ENCODE measurements around the gene ARHGAP25. TPM values are rescaled to one million over a fixed set of nuclear protein-coding genes. Genes with fewer than 3 reads are reported as not detected.

The ARHGAP25 gene
- total and polyA plus RNA-seq, 2 experiments from 2014 or later: 1.9 to 2.0 TPM

DNA sequence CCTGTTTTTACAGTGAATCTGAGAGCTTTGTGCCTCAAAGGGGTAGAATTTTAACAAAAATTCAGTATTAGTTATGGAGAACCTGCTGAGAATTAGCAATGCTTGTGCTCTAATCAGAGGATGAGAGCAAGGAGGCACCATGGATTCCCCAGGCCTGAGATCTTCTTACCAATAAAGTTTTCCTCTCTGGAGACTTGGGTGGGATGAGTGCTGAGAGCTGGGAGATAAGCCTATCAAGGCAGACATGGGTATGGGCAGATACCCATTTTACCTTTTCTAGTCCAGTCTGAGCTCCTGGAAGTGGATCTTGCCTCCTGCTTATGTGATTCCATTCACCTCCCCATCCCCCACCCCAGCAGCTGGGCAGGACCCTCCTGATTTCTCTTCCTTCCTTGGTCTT lies 82.7 kb downstream of the ARHGAP25 start:
- Histone ChIP-seq H3K4me1 (ENCODE audit: insufficient read depth) (peaks cover 10% of the 10 kb centered on the region), H2AFZ (no peak overlapping the region), H3K4me2 (no peak overlapping the region), H3K4me3 (no peak overlapping the region), H3K9me2 (ENCODE audit: insufficient read depth) (0 out of 2 replicates have a peak, but pooled peaks cover 5% of the 10 kb centered on the region), H3K36me3 (ENCODE audit: insufficient read depth) (no peaks in the 10 kb centered on the region), H3K79me2 (replicated peaks; ENCODE audit: insufficient read depth) (no peaks in the 10 kb centered on the region), H3K27me3 (ENCODE audit: insufficient read depth) (no peaks in the 10 kb centered on the region), H3F3A (replicated peaks; ENCODE audit: low read depth) (no peaks in the 10 kb centered on the region), H4K20me1 (replicated peaks; ENCODE audit: insufficient read depth) (no peaks in the 10 kb centered on the region), H3K27ac (ENCODE audit: low read depth) (no peak overlapping the region)
- Mint-ChIP-seq H3K36me3 (ENCODE audit: low read depth) (no peaks in the 10 kb centered on the region), H3K4me3 (no peak overlapping the region), H3K4me1 (peaks cover 20% of the 10 kb centered on the region), H3K27ac (no peak overlapping the region), H3K9me3 (no peaks in the 10 kb centered on the region), H3K27me3 (ENCODE audit: insufficient read depth, low read depth, poor library complexity) (peaks cover 1% of the 10 kb centered on the region)
- ATAC-seq (no peak), DNase-seq (ENCODE audit: low spot score) (no peak)
- TF ChIP-seq, protein P1, sequence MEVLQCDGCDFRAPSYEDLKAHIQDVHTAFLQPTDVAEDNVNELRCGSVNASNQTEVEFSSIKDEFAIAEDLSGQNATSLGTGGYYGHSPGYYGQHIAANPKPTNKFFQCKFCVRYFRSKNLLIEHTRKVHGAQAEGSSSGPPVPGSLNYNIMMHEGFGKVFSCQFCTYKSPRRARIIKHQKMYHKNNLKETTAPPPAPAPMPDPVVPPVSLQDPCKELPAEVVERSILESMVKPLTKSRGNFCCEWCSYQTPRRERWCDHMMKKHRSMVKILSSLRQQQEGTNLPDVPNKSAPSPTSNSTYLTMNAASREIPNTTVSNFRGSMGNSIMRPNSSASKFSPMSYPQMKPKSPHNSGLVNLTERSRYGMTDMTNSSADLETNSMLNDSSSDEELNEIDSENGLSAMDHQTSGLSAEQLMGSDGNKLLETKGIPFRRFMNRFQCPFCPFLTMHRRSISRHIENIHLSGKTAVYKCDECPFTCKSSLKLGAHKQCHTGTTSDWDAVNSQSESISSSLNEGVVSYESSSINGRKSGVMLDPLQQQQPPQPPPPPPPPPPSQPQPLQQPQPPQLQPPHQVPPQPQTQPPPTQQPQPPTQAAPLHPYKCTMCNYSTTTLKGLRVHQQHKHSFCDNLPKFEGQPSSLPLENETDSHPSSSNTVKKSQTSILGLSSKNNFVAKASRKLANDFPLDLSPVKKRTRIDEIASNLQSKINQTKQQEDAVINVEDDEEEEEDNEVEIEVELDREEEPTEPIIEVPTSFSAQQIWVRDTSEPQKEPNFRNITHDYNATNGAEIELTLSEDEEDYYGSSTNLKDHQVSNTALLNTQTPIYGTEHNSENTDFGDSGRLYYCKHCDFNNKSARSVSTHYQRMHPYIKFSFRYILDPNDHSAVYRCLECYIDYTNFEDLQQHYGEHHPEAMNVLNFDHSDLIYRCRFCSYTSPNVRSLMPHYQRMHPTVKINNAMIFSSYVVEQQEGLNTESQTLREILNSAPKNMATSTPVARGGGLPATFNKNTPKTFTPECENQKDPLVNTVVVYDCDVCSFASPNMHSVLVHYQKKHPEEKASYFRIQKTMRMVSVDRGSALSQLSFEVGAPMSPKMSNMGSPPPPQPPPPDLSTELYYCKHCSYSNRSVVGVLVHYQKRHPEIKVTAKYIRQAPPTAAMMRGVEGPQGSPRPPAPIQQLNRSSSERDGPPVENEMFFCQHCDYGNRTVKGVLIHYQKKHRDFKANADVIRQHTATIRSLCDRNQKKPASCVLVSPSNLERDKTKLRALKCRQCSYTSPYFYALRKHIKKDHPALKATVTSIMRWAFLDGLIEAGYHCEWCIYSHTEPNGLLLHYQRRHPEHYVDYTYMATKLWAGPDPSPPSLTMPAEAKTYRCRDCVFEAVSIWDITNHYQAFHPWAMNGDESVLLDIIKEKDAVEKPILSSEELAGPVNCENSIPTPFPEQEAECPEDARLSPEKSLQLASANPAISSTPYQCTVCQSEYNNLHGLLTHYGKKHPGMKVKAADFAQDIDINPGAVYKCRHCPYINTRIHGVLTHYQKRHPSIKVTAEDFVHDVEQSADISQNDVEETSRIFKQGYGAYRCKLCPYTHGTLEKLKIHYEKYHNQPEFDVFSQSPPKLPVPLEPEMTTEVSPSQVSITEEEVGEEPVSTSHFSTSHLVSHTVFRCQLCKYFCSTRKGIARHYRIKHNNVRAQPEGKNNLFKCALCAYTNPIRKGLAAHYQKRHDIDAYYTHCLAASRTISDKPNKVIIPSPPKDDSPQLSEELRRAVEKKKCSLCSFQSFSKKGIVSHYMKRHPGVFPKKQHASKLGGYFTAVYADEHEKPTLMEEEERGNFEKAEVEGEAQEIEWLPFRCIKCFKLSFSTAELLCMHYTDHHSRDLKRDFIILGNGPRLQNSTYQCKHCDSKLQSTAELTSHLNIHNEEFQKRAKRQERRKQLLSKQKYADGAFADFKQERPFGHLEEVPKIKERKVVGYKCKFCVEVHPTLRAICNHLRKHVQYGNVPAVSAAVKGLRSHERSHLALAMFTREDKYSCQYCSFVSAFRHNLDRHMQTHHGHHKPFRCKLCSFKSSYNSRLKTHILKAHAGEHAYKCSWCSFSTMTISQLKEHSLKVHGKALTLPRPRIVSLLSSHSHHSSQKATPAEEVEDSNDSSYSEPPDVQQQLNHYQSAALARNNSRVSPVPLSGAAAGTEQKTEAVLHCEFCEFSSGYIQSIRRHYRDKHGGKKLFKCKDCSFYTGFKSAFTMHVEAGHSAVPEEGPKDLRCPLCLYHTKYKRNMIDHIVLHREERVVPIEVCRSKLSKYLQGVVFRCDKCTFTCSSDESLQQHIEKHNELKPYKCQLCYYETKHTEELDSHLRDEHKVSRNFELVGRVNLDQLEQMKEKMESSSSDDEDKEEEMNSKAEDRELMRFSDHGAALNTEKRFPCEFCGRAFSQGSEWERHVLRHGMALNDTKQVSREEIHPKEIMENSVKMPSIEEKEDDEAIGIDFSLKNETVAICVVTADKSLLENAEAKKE (CRISPR knock-in tag; IDR thresholded peaks at IDR 0.05): no peak
- TF ChIP-seq JUNB (IDR thresholded peaks at IDR 0.05; ENCODE audit: unreplicated experiment) (no peak), EZH2 (IDR thresholded peaks at IDR 0.05; ENCODE audit: low read depth, unreplicated experiment) (no peak), NANOG (IDR thresholded peaks at IDR 0.05; ENCODE audit: borderline replicate concordance) (no peak), POLR2AphosphoS5 (IDR thresholded peaks at IDR 0.05; ENCODE audit: low read depth) (no peak), CREB1 (CRISPR knock-in tag; IDR thresholded peaks at IDR 0.05; ENCODE audit: low read depth) (no peak), ZNF331 (CRISPR knock-in tag; IDR thresholded peaks at IDR 0.05; ENCODE audit: low read depth) (no peak), EZH2phosphoT487 (IDR thresholded peaks at IDR 0.05; ENCODE audit: unreplicated experiment) (no peak), STAT1 (IDR thresholded peaks at IDR 0.05; ENCODE audit: unreplicated experiment) (no peak), ZNF114 (CRISPR knock-in tag; IDR thresholded peaks at IDR 0.05) (no peak)
- TF ChIP-seq, protein P2, sequence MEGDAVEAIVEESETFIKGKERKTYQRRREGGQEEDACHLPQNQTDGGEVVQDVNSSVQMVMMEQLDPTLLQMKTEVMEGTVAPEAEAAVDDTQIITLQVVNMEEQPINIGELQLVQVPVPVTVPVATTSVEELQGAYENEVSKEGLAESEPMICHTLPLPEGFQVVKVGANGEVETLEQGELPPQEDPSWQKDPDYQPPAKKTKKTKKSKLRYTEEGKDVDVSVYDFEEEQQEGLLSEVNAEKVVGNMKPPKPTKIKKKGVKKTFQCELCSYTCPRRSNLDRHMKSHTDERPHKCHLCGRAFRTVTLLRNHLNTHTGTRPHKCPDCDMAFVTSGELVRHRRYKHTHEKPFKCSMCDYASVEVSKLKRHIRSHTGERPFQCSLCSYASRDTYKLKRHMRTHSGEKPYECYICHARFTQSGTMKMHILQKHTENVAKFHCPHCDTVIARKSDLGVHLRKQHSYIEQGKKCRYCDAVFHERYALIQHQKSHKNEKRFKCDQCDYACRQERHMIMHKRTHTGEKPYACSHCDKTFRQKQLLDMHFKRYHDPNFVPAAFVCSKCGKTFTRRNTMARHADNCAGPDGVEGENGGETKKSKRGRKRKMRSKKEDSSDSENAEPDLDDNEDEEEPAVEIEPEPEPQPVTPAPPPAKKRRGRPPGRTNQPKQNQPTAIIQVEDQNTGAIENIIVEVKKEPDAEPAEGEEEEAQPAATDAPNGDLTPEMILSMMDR (conservative IDR thresholded peaks at IDR 0.05; ENCODE audit: low read depth in 2 of 2): no peak
- TF ChIP-seq, protein P3, sequence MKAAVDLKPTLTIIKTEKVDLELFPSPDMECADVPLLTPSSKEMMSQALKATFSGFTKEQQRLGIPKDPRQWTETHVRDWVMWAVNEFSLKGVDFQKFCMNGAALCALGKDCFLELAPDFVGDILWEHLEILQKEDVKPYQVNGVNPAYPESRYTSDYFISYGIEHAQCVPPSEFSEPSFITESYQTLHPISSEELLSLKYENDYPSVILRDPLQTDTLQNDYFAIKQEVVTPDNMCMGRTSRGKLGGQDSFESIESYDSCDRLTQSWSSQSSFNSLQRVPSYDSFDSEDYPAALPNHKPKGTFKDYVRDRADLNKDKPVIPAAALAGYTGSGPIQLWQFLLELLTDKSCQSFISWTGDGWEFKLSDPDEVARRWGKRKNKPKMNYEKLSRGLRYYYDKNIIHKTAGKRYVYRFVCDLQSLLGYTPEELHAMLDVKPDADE (IDR thresholded peaks at IDR 0.05): no peak
- TF ChIP-seq, protein P4, sequence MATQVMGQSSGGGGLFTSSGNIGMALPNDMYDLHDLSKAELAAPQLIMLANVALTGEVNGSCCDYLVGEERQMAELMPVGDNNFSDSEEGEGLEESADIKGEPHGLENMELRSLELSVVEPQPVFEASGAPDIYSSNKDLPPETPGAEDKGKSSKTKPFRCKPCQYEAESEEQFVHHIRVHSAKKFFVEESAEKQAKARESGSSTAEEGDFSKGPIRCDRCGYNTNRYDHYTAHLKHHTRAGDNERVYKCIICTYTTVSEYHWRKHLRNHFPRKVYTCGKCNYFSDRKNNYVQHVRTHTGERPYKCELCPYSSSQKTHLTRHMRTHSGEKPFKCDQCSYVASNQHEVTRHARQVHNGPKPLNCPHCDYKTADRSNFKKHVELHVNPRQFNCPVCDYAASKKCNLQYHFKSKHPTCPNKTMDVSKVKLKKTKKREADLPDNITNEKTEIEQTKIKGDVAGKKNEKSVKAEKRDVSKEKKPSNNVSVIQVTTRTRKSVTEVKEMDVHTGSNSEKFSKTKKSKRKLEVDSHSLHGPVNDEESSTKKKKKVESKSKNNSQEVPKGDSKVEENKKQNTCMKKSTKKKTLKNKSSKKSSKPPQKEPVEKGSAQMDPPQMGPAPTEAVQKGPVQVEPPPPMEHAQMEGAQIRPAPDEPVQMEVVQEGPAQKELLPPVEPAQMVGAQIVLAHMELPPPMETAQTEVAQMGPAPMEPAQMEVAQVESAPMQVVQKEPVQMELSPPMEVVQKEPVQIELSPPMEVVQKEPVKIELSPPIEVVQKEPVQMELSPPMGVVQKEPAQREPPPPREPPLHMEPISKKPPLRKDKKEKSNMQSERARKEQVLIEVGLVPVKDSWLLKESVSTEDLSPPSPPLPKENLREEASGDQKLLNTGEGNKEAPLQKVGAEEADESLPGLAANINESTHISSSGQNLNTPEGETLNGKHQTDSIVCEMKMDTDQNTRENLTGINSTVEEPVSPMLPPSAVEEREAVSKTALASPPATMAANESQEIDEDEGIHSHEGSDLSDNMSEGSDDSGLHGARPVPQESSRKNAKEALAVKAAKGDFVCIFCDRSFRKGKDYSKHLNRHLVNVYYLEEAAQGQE (IDR thresholded peaks at IDR 0.05; ENCODE audit: unreplicated experiment): no peak
